Measurements from ENCODE around the gene METTL1. TPM values are rescaled to one million over a fixed set of nuclear protein-coding genes. Genes with fewer than 3 reads are reported as not detected.

METTL1 gene
- total and polyA plus RNA-seq, 2 experiments from 2014 or later, result 8.6 to 31.1 TPM

DNA sequence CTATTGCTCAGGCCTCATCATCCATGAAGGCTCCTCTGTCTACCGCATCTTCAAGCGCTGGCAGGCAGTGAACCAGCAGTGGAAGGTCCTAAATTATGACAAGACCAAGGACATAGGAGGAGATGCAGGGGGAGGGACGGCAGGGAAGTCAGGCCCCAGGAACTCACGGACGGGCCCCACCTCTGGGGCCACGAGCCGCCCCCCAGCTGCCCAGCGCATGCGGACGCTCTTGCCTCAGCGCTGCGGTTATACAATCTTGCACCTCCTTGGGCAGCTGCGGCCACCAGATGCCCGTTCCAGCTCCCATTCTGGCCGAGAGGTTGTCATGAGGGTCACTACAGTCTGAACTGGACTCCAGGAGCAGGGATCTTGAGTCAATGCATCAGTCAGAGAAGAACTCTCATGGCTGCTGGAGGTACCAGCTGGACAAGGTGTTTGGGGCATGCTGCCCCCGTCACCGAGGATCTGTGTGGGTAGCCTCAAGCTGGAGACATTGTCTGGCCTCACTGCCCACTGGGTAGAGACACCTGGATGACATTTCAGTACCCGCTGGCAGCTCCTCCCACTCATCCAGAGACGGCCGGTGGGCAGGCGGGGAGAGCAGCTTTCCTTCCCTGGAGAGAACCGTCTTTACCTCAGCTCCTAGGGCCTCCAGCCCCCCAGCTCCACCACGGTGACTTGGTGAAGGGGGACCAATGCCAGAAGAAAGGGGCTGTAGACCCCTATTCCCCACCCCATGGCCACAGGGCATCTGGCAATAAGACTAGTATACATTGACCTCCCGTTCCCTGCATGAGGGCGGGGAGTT, 13.1 kb downstream of the METTL1 start:
- Histone ChIP-seq H3K4me2 (no peak overlapping the region), H3K9me3 (ENCODE audit: low read depth) (no peaks in the 10 kb centered on the region), H3K27me3 (peaks cover 11% of the 10 kb centered on the region), H3K27ac (no peak overlapping the region), H3K36me3 (replicated peaks; ENCODE audit: insufficient read depth, low read depth) (no peaks in the 10 kb centered on the region), H3K4me1 (ENCODE audit: insufficient read depth) (peaks cover 4% of the 10 kb centered on the region), H3K4me3 (no peak overlapping the region), H3K9me2 (replicated peaks; ENCODE audit: insufficient read depth) (no peaks in the 10 kb centered on the region), H4K20me1 (ENCODE audit: insufficient read depth, poor library complexity, severe bottlenecking) (peaks cover 9% of the 10 kb centered on the region), H2AFZ (no peak overlapping the region), H3K79me2 (peaks cover 8% of the 10 kb centered on the region)
- DNase-seq (ENCODE audit: low spot score), result no peak
- WGBS (ENCODE audit: low lambda C conversion rate, missing lambda C conversion rate), result 92% methylated on average over 25 of the region's 25 CpGs
- TF ChIP-seq EZH2phosphoT487 (IDR thresholded peaks at IDR 0.05; ENCODE audit: low read depth, severe bottlenecking, unreplicated experiment) (no peak), EZH2 (IDR thresholded peaks at IDR 0.05; ENCODE audit: borderline replicate concordance) (no peak)
- TF ChIP-seq, protein P1, sequence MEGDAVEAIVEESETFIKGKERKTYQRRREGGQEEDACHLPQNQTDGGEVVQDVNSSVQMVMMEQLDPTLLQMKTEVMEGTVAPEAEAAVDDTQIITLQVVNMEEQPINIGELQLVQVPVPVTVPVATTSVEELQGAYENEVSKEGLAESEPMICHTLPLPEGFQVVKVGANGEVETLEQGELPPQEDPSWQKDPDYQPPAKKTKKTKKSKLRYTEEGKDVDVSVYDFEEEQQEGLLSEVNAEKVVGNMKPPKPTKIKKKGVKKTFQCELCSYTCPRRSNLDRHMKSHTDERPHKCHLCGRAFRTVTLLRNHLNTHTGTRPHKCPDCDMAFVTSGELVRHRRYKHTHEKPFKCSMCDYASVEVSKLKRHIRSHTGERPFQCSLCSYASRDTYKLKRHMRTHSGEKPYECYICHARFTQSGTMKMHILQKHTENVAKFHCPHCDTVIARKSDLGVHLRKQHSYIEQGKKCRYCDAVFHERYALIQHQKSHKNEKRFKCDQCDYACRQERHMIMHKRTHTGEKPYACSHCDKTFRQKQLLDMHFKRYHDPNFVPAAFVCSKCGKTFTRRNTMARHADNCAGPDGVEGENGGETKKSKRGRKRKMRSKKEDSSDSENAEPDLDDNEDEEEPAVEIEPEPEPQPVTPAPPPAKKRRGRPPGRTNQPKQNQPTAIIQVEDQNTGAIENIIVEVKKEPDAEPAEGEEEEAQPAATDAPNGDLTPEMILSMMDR (IDR thresholded peaks at IDR 0.05; ENCODE audit: poor library complexity), result no peak

DNA sequence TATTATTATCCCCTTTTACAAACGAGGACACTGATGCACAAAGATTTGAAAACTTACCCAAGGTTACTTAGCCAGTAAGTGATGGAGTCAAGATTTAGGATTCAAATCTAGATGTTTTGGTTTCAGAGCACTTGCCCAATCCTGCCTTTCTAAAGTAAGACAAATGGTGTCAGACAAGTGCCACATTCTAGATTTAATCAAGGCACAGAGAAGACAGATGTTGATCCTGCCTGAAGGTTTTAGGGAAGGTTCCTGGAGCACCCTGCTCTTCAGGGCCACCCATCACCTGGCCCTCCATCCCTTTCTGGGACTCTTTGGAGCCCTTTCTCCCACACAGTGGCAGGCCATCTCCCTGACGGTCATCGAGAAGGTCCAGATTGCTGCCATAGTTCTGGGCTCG, 14.1 kb downstream of the METTL1 start:
- TF ChIP-seq EZH2 (IDR thresholded peaks at IDR 0.05; ENCODE audit: borderline replicate concordance) (no peak), EZH2phosphoT487 (IDR thresholded peaks at IDR 0.05; ENCODE audit: low read depth, severe bottlenecking, unreplicated experiment) (no peak)
- Histone ChIP-seq H3K27me3 (peaks cover 1% of the 10 kb centered on the region), H3K9me2 (replicated peaks; ENCODE audit: insufficient read depth) (no peaks in the 10 kb centered on the region), H3K9me3 (ENCODE audit: low read depth) (no peaks in the 10 kb centered on the region), H2AFZ (no peak overlapping the region), H3K4me2 (no peak overlapping the region), H4K20me1 (ENCODE audit: insufficient read depth, poor library complexity, severe bottlenecking) (peaks cover 9% of the 10 kb centered on the region), H3K79me2 (peaks cover 8% of the 10 kb centered on the region), H3K4me3 (no peak overlapping the region), H3K27ac (no peak overlapping the region), H3K36me3 (replicated peaks; ENCODE audit: insufficient read depth, low read depth) (no peaks in the 10 kb centered on the region), H3K4me1 (ENCODE audit: insufficient read depth) (peaks cover 14% of the 10 kb centered on the region)
- DNase-seq (ENCODE audit: low spot score), result no peak
- WGBS (ENCODE audit: low lambda C conversion rate, missing lambda C conversion rate), result 97% methylated on average over 4 of the region's 4 CpGs

DNA sequence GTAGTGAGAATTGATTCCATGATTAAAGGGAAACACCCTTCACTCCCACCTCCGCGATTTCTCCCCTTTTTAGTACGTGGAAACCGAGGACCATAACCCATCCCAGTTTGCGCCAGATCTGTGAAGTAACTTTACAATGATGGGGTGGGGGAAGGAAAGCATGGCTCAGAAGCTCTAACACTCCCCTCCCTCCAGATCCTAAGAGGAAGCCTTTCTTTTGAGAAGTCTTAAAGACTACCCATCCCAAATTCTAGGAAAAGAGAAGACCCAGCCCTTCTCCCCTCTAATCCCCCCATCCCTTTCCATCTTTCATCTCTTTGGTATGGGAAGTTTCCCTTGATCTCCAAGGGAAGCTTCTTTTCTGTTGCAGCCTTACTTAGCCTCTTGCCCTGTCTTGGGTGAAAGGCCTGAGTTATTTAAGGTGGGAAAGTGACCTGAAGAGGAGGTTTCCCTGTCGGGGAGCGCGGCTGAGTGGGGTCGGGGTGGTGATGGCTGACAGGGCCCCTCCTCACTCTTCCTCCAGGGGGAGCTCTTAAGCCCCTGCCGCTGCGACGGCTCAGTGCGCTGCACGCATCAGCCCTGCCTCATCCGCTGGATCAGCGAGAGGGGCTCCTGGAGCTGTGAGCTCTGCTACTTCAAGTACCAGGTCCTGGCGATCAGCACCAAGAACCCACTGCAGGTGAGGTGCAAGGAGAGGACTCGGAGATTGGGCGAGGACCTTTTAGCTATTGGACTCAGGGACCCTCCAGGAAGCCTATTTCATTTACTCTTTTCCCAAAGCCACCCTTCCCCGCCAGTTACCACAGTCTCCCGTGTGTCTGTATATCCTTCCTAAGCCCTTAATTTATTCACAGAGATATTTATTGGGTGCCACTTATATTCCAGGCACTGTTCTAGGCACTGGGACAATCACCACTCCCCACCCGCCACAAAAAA, 15.2 kb downstream of the METTL1 start:
- H2AFZ ChIP-seq, result no peak overlapping the region
- H3K36me3 ChIP-seq (replicated peaks; ENCODE audit: insufficient read depth, low read depth), result no peaks in the 10 kb centered on the region
- H3K9me2 ChIP-seq (replicated peaks; ENCODE audit: insufficient read depth), result no peaks in the 10 kb centered on the region
- H3K4me3 ChIP-seq, result peak overlapping the region; percentile 40
- TF ChIP-seq, protein P1 (IDR thresholded peaks at IDR 0.05; ENCODE audit: poor library complexity), result peak; percentile 61
- no peak for TF ChIP-seq EZH2phosphoT487 (IDR thresholded peaks at IDR 0.05; ENCODE audit: low read depth, severe bottlenecking, unreplicated experiment)
- DNase-seq (ENCODE audit: low spot score), result peak; percentile 75
- peaks cover 9% of the 10 kb centered on the region for H4K20me1 ChIP-seq (ENCODE audit: insufficient read depth, poor library complexity, severe bottlenecking)
- WGBS (ENCODE audit: low lambda C conversion rate, missing lambda C conversion rate), result 26% methylated on average over 20 of the region's 22 CpGs
- H3K79me2 ChIP-seq, result peaks cover 10% of the 10 kb centered on the region
- peaks cover 14% of the 10 kb centered on the region for H3K4me1 ChIP-seq (ENCODE audit: insufficient read depth)
- no peaks in the 10 kb centered on the region for H3K27me3 ChIP-seq
- H3K9me3 ChIP-seq (ENCODE audit: low read depth), result no peaks in the 10 kb centered on the region
- H3K27ac ChIP-seq, result peak overlapping the region; percentile 79
- H3K4me2 ChIP-seq, result peak overlapping the region; percentile 85

Data from hepatocyte (in vitro differentiated cells).